HCT116 (cell line): ENCODE measurements around the gene CTNNA2. TPM values are rescaled to one million over a fixed set of nuclear protein-coding genes. Genes with fewer than 3 reads are reported as not detected.

Source experiments
- ATAC-seq: fragments of 200-7000 bp; cut with Tn5 transposase; 2 replicates; pipeline ENCODE4 v1.9.1; 2020; ENCODE audit warnings: mild to moderate bottlenecking, moderate library complexity
- BruUV-seq: library from RNA; stranded (reverse); fragments of 400-500 nt; replicated peaks from 2 replicates; lab custom pipeline; 2021; lab: Mats Ljungman, UMichigan
- CTCF ChIA-PET: fragments of 300-600 bp; sonication (Branson Sonifier 250); formaldehyde crosslinking; loops from one replicate; lab custom pipeline; 2021; ENCODE audit warnings: antibody characterized with exemption; lab: Charles Lee
- POLR2A ChIA-PET: fragments of 300-600, 350-600 bp; sonication (Branson Sonifier 250); formaldehyde crosslinking; loops from one replicate; lab custom pipeline; 2021; ENCODE audit warnings: antibody characterized with exemption; lab: Charles Lee
- RAD21 ChIA-PET, 2 experiments: fragments of 300-600 bp; sonication (Branson Sonifier 250); formaldehyde crosslinking; loops; one replicate each; lab custom pipeline; 2023; ENCODE audit warnings: low total read pairs in 2 of 2; ENCODE audit not compliant: uncharacterized antibody in 2 of 2, unreplicated experiment in 2 of 2, low non-redundant PET in 1 of 2; lab: Charles Lee
- DNase-seq: peaks from one replicate; pipeline ENCODE4 v3.0.0-alpha.2; 2010; ENCODE audit warnings: low read depth, low spot score
- H2AFZ ChIP-seq: fragments of 200-600 bp; shearing (Covaris generic), sonication (generic); 2 replicates; pipeline ENCODE4 v1.6.1; 2017; ENCODE audit warnings: low read depth, mixed run types, mixed read lengths, antibody characterized with exemption, low read length; ENCODE audit not compliant: poor library complexity, severe bottlenecking
- H3K27ac ChIP-seq: 2 replicates; pipeline ENCODE4 v1.5.1; 2012; ENCODE audit warnings: low read depth, low read length
- H3K27me3 ChIP-seq: fragments of 200-600 bp; sonication (generic); 2 replicates; pipeline ENCODE4 v1.6.1; 2016; ENCODE audit warnings: mixed run types, low read length, mixed read lengths; ENCODE audit not compliant: insufficient read depth
- H3K36me3 ChIP-seq, 2 experiments: fragments of 200-500 bp in 1 of 2; fragments of 200-600 bp in 1 of 2; sonication (Bioruptor generic) in 1 of 2; sonication (generic) in 1 of 2; 2 replicates each; pipeline versions ENCODE4 v1.5.1 to v1.6.1; 2014 to 2016; ENCODE audit warnings: low read length in 2 of 2, inconsistent platforms in 1 of 2, mixed read lengths in 1 of 2, mixed run types in 1 of 2; ENCODE audit not compliant: insufficient read depth in 2 of 2, control insufficient read depth in 1 of 2
- H3K4me1 ChIP-seq, 2 experiments: fragments of 200-600 bp in 1 of 2; sonication (generic) in 1 of 2; 2 replicates each; pipeline versions ENCODE4 v1.5.1 to v1.6.1; 2012 to 2017; ENCODE audit warnings: low read length in 2 of 2, inconsistent platforms in 1 of 2, mild to moderate bottlenecking in 1 of 2, mixed read lengths in 1 of 2, mixed run types in 1 of 2, moderate library complexity in 1 of 2; ENCODE audit not compliant: insufficient read depth in 2 of 2, control insufficient read depth in 1 of 2
- H3K4me2 ChIP-seq: fragments of 200-600 bp; sonication (generic); 2 replicates; pipeline ENCODE4 v1.6.1; 2017; ENCODE audit warnings: mixed run types, low read length, mixed read lengths
- H3K4me3 ChIP-seq, 2 experiments: fragments of 200-600 bp in 1 of 2; sonication (generic) in 1 of 2; replicated peaks in 1 of 2; 2 replicates each; pipeline ENCODE4 v1.5.1; 2011 to 2016; ENCODE audit warnings: low read length in 2 of 2, control low read depth in 1 of 2, low read depth in 1 of 2, mild to moderate bottlenecking in 1 of 2, mixed read lengths in 1 of 2, mixed run types in 1 of 2
- H3K79me2 ChIP-seq: fragments of 200-600 bp; sonication (generic); 2 replicates; pipeline ENCODE4 v1.6.1; 2017; ENCODE audit warnings: mild to moderate bottlenecking, mixed run types, low read length, moderate library complexity, mixed read lengths; ENCODE audit not compliant: insufficient read depth
- H3K9ac ChIP-seq: fragments of 200-600 bp; sonication (generic); 2 replicates; pipeline ENCODE4 v1.6.1; 2016; ENCODE audit warnings: low read length, mixed read lengths
- H3K9me2 ChIP-seq: fragments of 200-600 bp; sonication (generic), shearing (Covaris generic); 2 replicates; pipeline ENCODE4 v1.6.1; 2017; ENCODE audit warnings: mixed run types, mild to moderate bottlenecking, moderate library complexity; ENCODE audit not compliant: insufficient read depth
- H3K9me3 ChIP-seq, 2 experiments: fragments of 200-500 bp in 1 of 2; fragments of 200-600 bp in 1 of 2; sonication (Bioruptor generic) in 1 of 2; sonication (generic) in 1 of 2; 2 replicates each; pipeline ENCODE4 v1.6.1; 2014 to 2017; ENCODE audit warnings: low read length in 2 of 2, mixed read lengths in 2 of 2, inconsistent platforms in 1 of 2, low read depth in 1 of 2, mild to moderate bottlenecking in 1 of 2, mixed run types in 1 of 2, moderate library complexity in 1 of 2; ENCODE audit not compliant: control insufficient read depth in 1 of 2, insufficient read depth in 1 of 2
- H4K20me1 ChIP-seq: fragments of 200-600 bp; sonication (generic), shearing (Covaris generic); 2 replicates; pipeline ENCODE4 v1.6.1; 2017; ENCODE audit warnings: mixed run types, mild to moderate bottlenecking, moderate library complexity; ENCODE audit not compliant: insufficient read depth
- EGR1 ChIP-seq: IDR thresholded peaks from 2 replicates; pipeline ENCODE4 v1.6.1; 2012; ENCODE audit warnings: low read depth
- POLR2A ChIP-seq: IDR thresholded peaks from 2 replicates; pipeline ENCODE4 v1.7.0; 2011; ENCODE audit warnings: borderline replicate concordance; ENCODE audit not compliant: insufficient read depth, insufficient read length; ENCODE audit errors: extremely low read depth
- RAD21 ChIP-seq: IDR thresholded peaks from 2 replicates; pipeline ENCODE4 v1.6.1; 2012; ENCODE audit warnings: low read depth, mild to moderate bottlenecking
- REST ChIP-seq: IDR thresholded peaks from 2 replicates; pipeline ENCODE4 v1.6.1; 2012; ENCODE audit warnings: low read depth
- SIN3A ChIP-seq: IDR thresholded peaks from 2 replicates; pipeline ENCODE4 v1.6.1; 2012; ENCODE audit warnings: low read depth
- SRF ChIP-seq: IDR thresholded peaks from 2 replicates; pipeline ENCODE4 v1.6.1; 2012; ENCODE audit warnings: low read depth
- TCF7L2 ChIP-seq: IDR thresholded peaks from 2 replicates; pipeline ENCODE4 v1.7.0; 2011; ENCODE audit warnings: borderline replicate concordance, inconsistent platforms; ENCODE audit not compliant: insufficient read depth, insufficient read length; ENCODE audit errors: extremely low read depth
- YY1 ChIP-seq: IDR thresholded peaks from 2 replicates; pipeline ENCODE4 v1.6.1; 2011; ENCODE audit warnings: low read length, low read depth, moderate library complexity, mild to moderate bottlenecking; ENCODE audit not compliant: insufficient replicate concordance; ENCODE audit errors: extremely low read depth
- intact Hi-C: fragments of 100-400 bp; cut with micrococcal nuclease; formaldehyde crosslinking; loops from 2 replicates; pipeline ENCODE4 v1.10.0; 2022
- total RNA-seq: library from RNA; stranded (reverse); gene quantifications from one replicate; pipeline ENCODE4 v1.2.1, GENCODE V29; 2021; ENCODE audit not compliant: unreplicated experiment
- TF ChIP-seq, protein P1 (sequence below): IDR thresholded peaks from 2 replicates; pipeline ENCODE4 v1.6.1; 2012
- TF ChIP-seq, protein P2 (sequence below): IDR thresholded peaks from 2 replicates; pipeline ENCODE4 v1.6.1; 2011; ENCODE audit warnings: mild to moderate bottlenecking, low read length, moderate library complexity; ENCODE audit not compliant: insufficient replicate concordance; ENCODE audit errors: extremely low read depth
- TF ChIP-seq, protein P3 (sequence below): IDR thresholded peaks from 2 replicates; pipeline ENCODE4 v1.6.1; 2012

The CTNNA2 gene
- total RNA-seq, 1 experiment from 2014 or later: not detected

DNA sequence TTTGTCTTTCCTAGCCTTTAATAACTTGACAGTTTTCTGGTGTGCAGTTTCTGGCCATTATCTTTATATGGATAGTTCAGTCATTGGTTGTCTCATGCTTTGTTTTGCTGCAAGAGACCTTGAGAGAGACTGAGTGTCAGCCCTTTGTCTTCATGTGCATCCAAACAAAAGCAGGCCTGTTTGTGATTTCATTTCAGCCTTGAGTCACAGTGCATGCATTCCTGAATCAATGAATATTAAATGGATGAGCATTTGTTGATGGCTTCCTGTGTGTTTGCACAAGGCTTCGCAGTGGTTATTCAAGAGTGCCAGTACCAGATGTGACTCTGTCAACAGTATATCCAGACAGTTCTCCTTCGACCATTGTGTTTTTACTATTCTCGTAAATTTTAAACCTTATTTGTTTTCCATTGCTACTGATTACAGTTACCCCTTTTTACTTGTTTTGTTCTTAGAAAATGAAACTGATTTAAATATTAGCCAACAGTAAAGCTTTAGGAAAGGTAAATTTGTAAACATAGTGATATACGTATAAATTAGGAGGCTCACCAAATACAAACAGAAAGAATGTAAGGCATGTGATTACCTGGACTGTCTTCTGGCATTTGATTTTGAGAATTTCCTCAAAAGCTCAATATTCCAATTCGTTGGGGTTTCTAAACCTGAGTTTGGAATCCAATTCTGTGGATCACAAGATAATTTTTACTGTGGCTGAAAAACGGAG is 319.8 kb downstream of the CTNNA2 start:
- ATAC-seq (no peak), DNase-seq (no peak)
- Histone ChIP-seq H3K4me2 (no peak overlapping the region), H3K4me1 (no peaks in the 10 kb centered on the region), H3K4me3 (no peak overlapping the region), H3K9me3 (peaks cover 4 to 43% of the 10 kb centered on the region in 2 experiments; a peak in 3 of 4 replicates), H3K9ac (no peak overlapping the region), H3K9me2 (no peaks in the 10 kb centered on the region), H2AFZ (no peak overlapping the region), H4K20me1 (no peaks in the 10 kb centered on the region), H3K36me3 (no peaks in the 10 kb centered on the region), H3K27ac (no peak overlapping the region), H3K79me2 (no peaks in the 10 kb centered on the region), H3K27me3 (no peaks in the 10 kb centered on the region)
- ChIA-PET CTCF (no interaction called here), RAD21 (no interaction called here), POLR2A (no interaction called here)
- TF ChIP-seq, protein P1, sequence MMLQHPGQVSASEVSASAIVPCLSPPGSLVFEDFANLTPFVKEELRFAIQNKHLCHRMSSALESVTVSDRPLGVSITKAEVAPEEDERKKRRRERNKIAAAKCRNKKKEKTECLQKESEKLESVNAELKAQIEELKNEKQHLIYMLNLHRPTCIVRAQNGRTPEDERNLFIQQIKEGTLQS: no peak
- TF ChIP-seq TCF7L2 (no peak), SRF (no peak), RAD21 (no peak), SIN3A (no peak), REST (no peak), POLR2A (no peak), YY1 (no peak), EGR1 (no peak)
- TF ChIP-seq, protein P2, sequence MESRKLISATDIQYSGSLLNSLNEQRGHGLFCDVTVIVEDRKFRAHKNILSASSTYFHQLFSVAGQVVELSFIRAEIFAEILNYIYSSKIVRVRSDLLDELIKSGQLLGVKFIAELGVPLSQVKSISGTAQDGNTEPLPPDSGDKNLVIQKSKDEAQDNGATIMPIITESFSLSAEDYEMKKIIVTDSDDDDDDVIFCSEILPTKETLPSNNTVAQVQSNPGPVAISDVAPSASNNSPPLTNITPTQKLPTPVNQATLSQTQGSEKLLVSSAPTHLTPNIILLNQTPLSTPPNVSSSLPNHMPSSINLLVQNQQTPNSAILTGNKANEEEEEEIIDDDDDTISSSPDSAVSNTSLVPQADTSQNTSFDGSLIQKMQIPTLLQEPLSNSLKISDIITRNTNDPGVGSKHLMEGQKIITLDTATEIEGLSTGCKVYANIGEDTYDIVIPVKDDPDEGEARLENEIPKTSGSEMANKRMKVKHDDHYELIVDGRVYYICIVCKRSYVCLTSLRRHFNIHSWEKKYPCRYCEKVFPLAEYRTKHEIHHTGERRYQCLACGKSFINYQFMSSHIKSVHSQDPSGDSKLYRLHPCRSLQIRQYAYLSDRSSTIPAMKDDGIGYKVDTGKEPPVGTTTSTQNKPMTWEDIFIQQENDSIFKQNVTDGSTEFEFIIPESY: no peak
- TF ChIP-seq, protein P3, sequence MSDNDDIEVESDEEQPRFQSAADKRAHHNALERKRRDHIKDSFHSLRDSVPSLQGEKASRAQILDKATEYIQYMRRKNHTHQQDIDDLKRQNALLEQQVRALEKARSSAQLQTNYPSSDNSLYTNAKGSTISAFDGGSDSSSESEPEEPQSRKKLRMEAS: no peak
- no TSS peak for BruUV-seq
- intact Hi-C loops: no loop called here
